HG02759 (cell line): Measurements from ENCODE around the gene TANGO6.

Source experiments
- ATAC-seq: cut with Tn5 transposase; IDR thresholded peaks from one replicate; pipeline ENCODE4 v1.9.1; 2021; ENCODE audit warnings: mild to moderate bottlenecking, moderate library complexity; ENCODE audit not compliant: unreplicated experiment

The TANGO6 gene

DNA sequence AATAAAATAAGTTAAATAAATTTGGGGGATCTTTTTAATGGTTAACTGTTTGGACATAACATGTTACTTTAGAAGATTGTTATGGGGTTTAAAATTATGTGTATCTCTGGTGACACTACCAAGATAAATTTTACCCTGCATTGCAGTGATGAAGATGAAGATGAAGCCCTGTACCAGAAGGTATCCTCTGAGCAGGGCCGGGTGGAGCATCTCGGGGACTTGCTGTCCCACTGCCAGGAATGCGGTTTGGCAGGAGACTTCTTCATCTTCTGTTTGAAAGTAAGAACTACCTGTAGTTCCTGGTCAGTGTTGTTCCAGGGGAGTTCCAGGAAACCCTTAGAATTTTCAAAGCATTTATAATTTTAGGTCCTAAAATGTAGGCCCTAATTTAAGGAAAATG, 64.0 kb downstream of the TANGO6 start:
- ATAC-seq: no peak

DNA sequence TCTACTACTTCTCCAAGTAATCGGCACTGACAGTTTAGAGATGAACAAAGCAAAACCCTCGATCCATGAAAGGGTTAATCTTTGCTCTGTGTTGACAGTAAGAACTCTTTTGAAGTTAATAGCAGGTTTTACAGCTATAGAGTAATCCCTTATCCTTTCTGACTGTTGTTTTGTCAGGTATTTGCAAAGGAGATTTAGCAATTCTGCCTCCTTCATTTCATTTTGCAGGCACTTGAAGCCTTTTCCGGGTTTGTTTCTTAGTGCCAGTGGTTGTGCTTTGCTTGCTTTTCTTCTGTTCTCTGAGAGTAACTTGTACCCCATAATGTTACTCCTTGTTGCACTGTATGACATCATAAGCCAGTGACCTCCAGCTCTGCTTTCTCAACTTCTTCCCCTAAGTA, 64.5 kb downstream of the TANGO6 start:
- no peak for ATAC-seq

DNA sequence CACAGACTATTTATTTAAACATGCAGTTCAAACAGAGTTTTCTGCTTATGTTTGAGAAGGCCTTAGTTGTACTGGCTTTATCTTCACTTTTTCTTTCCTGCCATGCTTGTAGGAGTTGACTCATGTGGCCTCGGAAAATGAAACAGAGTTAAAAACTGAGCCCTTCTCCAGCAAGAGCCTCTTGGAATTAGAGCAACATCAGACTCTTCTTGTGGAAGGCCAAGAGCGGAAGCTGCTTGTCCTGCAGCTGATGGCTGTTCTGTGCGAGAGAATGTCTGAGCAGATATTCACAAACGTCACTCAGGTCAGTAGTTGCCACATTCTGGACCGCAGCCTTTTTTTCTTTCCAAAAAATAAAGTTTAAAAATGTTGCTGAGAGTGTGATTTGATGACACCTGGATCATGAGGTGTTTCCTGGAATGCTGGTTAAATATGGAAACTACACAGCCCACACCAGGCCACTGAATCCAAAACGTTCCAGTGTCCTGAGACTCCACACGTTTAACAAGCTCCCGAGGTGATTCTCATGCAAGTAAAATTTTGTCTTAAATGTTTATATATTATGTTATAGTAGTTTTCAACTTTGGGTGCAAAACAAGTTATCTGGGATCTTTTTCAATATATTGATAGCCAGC, 65.9 kb downstream of the TANGO6 start:
- no peak for ATAC-seq

DNA sequence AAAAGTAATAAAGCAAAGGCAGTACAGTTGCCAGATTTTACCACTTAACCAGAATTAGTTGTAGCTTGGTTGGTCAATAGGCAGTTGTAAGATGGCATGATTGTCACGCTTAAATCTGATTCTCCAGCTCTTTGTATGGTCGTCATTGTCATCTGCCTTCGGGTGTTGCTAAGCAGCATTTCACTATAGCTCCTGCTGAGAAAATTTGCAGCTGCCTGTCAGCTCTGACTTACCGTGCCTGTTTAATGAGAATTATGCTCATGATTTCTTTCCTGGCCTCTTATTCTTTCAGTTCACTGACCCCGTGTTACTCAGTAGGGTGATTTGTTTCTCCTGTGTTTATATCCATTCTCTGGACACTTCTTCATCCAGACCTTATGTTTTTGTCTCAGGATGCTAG, 66.7 kb downstream of the TANGO6 start:
- no peak for ATAC-seq

DNA sequence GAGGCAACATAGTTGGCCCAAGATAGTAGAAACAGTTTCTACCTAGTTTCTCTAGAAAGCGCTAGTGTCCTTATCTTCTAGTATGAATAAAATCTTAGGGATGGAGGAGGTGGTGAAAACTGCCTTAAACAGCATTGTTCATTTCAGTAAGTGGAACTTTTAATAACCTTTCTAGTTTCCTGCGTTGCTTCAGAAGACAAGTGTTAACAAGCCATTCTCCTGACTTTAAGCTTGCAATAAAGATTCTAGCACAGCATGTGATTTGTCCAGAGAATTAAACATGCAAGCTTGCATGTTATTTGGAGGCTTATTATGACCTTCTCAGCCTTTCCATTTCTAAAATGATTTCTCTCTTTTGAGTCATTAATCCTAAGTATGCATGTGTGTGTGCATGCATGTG, 72.3 kb downstream of the TANGO6 start:
- ATAC-seq: no peak

DNA sequence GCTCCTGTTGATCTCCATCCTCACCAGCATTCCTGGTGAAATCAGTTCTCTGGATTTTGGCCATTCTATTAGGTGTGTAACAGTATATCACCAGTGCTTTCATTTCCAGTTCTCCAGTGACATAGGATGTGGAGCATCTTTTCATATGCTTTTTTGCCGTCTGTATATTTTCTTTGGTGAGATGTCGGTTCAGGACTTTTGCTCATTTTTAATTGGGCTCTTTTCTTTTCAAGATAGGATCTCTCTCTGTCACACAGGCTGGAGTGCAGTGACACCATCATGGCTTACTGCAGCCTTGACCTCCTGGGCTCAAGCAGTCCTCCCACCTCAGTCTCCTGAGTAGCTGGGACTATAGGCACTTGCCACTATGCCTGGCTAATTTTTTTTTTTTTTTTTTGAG, 74.2 kb downstream of the TANGO6 start:
- ATAC-seq: no peak

DNA sequence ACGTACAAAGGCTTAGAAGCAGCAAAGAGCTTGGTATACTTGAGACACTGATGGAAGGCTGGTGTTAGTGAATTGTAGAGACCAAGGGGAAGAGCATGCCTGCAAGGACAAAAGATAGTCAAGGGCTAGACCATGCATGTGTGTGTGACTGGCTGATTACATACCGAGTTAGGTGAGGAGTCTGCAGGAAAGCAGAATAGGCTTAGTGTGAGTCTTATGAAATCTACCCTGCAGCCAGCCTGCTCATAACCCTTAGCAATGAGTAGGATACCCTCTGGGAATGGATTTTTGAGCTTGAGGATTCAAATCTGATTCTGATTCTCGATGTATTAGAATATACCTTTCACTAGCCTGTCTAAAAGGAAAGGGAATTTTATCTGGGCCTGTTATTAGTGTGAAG, 77.0 kb downstream of the TANGO6 start:
- ATAC-seq: no peak

DNA sequence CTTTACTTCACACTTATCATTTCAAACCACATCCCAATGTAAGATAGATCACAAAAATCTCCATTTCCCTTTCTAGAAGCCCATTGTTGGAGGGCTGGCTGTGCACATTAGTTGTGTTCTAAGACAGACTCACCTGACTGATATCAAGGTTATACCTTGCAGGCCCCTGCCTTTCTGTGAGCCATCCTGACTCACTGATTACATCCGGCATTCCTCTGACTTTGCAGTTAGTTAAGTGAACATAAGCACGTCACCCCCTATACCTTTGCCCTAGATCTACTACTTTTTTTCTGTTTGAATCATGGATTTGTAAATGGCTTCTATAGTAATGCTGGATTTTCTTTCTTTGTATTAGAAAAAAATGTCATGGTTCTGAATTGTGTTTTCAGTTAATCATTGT, 78.3 kb downstream of the TANGO6 start:
- ATAC-seq: no peak

DNA sequence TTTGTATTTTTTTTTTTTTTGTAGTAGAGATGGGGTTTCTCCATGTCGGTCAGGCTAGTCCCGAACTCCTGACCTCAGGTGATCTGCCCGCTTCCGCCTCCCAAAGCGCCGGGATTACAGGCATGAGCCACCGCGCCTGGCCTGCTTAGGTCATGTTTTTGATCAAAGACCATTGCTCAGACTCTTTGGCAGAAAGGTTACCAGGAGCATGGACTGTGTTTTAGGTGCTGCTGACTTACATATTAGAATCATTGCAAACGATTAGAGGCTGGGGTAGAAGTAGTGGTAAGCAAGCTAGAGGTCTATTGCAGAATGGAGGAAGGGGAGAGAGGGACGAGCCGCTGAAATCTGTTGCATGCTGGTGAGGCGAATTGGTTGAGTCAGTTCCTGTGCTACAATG, 79.8 kb downstream of the TANGO6 start:
- no peak for ATAC-seq

DNA sequence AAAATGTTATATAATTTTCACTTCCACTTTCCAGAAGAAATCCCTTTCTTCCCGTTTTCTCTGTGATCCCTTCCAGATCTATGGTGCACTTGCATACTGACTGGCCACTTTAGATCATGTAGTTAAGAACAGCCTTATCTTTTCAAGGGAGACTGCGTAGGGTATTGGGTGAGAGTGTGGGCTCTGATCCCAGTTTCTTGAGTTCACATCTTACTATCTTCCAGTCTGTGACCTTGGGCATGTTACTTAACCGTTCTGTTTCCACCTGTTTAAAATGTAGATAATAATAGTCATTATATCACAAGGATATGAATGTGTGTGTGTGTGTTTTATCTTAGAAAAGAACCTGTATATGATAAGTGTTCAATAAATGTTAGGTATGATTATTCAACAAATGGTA, 83.7 kb downstream of the TANGO6 start:
- no peak for ATAC-seq

DNA sequence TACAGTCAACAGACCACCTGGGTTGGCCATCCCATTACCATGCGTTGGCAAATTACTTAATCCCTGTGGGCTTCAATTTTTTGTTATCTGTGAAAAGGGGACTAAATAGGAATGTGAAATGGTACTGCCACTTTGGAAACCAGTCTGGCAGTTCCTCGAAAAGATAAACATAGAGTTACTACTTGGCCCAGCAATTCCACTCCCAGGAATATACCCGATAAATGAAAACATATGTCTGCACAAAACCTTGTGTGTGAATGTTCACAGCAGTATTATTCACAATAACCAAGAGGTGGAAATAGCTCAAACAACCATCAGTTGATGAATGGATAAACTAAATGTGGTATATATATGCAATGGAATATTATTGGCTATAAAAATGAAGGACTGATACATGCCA, 87.9 kb downstream of the TANGO6 start:
- no peak for ATAC-seq

DNA sequence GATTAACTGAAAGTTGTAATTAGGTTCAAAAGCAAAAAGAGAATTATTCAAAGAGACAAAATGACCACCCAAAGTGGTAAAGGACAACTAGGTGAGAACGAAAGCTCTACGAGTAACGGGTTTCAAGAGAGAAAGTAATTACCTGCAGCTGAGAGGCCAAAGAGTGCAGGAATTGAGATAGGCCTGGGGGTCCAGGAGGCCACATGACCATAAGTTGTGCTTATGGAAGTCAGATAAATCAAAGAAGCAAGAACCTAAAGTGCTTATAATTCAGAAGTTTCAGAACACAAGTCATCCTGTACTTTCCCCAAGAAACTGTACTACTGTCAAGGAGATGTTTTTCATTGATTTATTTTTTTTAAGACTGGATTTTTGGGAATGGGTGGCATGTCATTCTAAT, 91.1 kb downstream of the TANGO6 start:
- ATAC-seq: no peak

DNA sequence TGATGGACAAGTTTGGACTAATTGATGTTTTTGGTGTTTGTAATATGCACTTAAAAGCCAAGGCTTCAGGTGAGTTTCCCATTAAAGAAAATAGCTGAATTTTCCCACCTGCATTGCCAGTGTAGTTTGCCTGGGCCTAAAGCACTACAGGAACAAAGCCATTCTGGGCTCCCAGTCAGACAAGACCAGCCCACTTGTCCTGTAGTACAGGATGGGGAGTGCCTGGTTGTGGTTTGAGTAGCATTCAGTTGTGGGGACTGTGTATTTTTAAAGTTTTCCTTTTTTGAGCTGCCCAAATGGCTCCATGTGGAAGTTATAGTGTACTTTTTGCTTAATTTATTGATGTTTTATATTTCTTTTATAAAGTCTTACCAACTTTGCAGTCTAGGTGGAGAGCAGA, 91.7 kb downstream of the TANGO6 start:
- no peak for ATAC-seq

DNA sequence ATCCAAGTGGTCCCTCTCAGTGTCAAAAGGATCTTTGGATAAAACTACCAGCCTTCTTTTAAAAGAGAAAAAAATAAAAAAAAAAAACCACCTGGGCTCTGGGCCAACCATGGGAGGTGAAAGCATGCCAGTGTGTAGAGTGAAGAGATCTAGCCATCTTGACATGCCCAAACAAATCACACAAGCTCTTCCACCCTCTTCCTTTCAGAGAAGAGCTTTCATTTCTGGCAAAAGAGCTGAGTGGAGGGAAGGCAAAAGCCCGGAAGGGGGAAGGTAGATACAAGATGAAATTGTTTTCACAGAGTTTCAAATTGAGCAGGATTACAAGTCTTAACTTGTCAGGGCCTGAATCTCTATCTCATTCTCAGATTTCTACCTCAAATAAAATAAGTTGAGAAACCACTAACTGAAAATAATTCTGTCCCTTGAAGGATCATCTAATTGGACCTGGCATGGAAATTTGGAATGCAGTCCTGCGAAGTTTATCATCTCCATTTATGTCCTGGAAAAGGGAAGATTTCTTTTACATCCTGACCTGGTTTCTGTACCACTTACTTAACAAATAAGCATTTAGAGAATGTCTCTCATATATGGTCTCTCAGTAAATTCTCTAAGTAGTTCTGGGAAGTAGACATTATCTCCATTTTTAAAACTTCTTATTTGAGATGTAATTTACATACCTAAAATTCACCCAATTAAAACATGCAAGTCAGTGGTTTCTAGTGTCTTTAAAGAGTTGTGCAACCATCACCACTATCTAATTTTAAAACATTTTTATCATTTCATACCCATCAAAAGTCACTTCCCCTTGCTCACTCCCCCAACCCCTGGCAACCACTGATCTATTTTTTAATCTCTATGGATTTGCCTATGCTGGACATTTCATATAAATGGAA, 93.7 kb downstream of the TANGO6 start:
- ATAC-seq: no peak

DNA sequence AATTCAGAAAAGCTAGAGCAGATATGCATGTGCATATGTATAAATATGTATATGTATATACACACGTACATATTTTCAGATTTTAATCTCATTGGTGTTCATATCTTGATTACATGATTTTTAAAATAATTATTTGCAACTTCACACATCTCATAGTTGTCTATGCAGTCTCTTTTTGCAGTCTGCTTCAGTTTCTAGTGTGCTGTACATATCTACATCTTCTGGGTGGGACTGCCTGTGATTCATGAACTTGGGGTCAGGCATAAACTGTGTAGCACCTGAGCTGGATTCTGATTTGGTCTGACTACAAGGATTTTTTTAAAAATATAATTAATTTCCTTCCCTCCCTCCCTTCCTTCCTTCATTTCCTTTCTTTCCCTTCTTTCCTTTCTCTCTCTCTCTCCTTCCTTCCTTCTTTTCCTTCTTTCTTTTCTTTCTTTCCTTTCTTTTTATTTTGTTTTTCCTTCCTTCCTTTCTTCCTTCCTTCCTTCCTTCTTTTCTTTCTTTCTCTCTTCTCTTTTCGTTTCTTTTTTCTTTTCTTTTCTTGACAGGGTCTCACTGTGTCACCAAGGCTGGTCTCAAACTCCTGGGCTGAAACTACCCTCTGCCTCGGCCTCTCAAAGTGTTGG, 96.5 kb downstream of the TANGO6 start:
- no peak for ATAC-seq

DNA sequence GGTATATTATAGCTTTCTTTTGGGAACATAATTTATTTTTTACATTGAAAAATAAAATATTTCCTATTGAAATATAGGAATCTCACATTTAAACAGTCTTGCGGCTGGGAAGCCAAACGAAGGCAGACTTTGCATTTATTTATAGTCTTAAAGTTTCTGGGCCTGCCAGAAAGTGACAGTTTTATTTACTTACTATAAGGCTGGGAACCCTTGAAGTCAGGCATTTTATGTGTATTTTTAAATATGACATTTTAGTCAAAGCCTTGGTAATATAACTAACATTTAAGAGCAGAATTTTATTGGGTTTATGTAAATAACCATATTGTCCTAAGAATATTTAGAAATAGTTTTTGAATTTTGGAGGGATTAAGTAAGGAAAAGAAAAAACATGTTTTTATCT, 97.5 kb downstream of the TANGO6 start:
- ATAC-seq: no peak

DNA sequence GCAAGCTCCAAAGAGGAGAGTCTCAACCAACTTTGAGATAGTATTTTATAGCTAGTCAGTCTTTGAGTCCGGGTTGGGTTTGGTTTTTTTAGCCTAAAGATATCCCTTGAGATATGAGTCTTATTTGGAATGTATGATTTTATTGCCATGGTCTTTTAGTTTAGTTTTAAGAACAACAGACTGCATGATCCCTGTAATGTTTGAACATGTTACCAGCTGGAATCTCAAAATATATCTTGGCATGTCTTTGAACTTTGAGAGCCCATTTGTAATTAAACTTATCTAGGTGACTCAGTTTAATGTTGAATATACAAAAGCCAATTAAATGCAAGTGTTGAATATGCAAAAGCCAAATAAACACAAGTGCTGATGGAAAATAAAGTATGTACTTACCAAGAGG, 100.6 kb downstream of the TANGO6 start:
- no peak for ATAC-seq

DNA sequence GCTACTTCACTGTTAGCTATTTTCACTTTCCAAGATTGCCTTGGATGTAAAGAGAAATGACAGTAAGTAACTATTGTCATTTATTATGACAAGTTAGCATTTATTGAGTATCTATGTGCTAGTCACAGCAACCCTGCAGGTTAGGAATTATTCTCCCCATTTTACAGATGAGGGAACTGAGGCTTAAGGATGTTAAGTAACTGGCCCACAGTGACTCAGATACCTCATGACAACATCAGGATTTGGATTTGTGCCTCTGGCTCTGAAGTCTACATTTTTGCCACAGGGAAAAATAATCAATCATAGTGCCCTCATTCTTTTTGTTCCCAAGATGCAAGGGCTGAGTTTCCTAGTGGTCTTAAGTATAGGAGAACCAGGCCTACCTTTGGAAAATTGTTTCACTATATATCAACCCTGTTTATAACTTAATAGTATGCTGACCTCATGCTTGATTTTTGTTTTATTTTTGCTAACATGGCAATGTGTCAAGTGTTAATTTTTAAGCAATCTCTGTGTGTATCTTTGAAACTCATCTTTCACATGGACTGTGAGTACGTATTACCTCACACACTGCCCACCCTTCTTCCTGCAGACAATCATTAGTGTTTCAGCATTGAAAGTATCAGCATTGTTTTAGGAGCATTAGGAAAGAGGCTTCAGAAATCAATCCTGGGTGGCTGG, 105.0 kb downstream of the TANGO6 start:
- no peak for ATAC-seq

DNA sequence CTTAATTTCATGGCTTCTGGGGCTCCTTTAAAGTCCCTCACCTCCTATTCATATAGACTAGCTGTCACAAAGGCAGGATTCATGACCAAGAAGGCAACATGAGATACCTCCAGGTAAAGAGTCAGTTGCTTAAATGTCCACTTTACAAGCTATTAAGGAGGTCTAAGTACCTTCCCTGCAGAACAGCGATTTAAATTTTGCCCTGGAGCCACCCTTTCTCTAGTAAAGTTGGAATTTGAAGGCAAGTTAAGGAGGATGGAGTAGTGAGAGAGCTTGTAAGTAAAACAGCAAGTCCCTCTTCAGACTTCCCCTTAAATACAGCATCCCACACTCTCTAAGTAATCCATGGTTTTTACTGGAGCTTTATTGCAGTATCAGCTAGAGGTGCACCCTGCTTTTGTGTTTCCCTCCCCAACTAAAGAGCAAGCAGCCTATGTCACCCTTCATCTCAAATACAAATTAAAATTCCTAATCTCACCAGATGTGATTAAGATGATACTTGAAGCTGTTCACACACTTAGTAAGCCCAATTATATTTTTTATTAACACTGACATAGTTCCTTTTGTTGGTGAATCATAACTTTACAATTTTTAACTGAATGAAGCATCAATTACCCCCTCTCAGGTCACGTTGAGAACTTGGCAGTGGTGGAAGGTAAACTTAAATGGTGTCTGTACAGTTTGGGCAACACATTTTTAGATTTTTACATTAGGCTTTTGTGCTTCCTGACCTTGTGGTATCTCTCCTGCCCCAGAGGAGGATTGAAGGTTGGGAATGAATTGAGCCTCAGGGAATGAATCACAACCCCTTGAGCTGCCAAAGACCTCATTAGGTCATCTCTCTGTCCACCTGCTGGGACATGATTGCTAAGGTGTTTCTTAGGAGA, 108.9 kb downstream of the TANGO6 start:
- ATAC-seq: no peak

DNA sequence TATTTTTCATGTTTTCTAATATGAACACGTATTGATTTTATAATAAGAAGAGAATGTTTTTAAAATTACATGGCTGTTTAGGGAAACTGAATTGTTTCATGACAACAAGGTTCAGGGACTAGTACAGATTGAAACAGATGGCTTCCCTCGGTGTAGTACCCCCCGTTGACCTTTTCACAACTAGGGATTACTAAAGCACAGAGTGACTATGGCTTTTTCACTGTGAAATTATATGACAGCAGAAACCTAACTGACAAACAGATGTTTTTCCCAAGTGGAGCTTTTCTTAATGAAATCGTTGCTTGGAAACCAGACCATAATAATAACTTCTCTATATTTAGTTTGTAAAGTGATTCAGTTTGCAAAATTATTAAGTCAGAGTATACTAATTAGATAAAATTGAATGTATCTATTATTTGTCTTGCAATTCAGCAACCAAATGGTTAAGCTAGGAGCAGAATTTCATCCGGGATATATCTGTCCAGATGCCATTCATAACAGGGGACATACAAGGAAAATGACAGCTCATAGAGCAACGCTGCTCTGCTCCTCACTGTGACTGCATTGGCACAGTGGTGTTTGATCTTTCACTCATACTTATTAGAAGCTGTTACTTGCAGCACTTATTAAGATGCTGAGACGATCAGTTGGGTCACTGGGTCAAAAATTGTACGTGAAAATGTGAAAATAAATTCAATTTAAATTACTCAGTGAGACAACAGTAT, 111.7 kb downstream of the TANGO6 start:
- ATAC-seq: no peak
